ENCODE results near the gene VCAN.

DNA sequence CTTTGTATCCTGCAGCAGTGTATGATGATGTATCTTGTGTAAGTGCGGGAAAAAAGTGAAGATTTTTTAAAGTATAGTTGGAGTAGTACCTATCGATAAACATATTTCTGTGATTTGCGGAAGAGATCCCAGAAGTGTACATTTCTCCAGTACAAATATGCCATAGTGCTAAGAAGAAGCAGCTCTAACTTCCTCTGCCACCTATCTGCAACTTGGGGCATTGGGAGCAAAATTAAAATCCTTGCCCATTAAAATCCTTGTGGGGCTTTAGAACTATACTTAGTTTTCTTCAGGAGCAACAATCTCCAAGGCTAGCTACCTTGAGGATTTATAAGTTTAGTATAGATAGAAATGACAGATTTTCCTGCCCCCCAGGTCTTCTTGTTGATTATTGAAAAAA is 123.7 kb downstream of the VCAN start:
- TF ChIP-seq SUZ12 (IDR thresholded peaks at IDR 0.05; ENCODE audit: extremely low read depth, insufficient read depth, insufficient read length) (no peak), YY1 (IDR thresholded peaks at IDR 0.05; ENCODE audit: insufficient read depth, insufficient read length) (no peak)
